Body of pancreas (tissue), 4 donors: ENCODE measurements around the gene ZNF177.

ENCODE experiments used
- CTCF ChIP-seq, 7 experiments: fragments of 450-650 bp in 4 of 7; fragments of 200-600 bp in 3 of 7; sonication (generic) in 3 of 7; IDR thresholded peaks; one replicate each; pipeline ENCODE4 v1.5.1; 2016 to 2019; ENCODE audit warnings: antibody characterized with exemption in 7 of 7
- POLR2A ChIP-seq, 3 donors: fragments of 450-650 bp; IDR thresholded peaks; one replicate each; pipeline ENCODE4 v1.6.1; 2016; ENCODE audit warnings: antibody characterized with exemption in 3 of 3, mild to moderate bottlenecking in 2 of 3

GRCh38 chr19:9329999-9330398 is 32.8 kb upstream of the ZNF177 start:
- TF ChIP-seq POLR2A (IDR thresholded peaks at IDR 0.05) (no peak), CTCF (IDR thresholded peaks at IDR 0.05) (no peak)
